Measurements from ENCODE around the gene ART4.

ART4 gene

GRCh38 chr12:14781563-14781962, 61.8 kb downstream of the ART4 start:
- peaks cover 50% of the 10 kb centered on the region for H3K27me3 ChIP-seq

GRCh38 chr12:14780859-14781258, 62.5 kb downstream of the ART4 start:
- Histone ChIP-seq H3K27ac (no peak overlapping the region), H3K27me3 (peaks cover 58% of the 10 kb centered on the region), H3K4me3 (ENCODE audit: low read depth in 1 of 2, low read length in 1 of 2) (no peak overlapping the region), H3K9me3 (no peaks in the 10 kb centered on the region), H3K4me1 (ENCODE audit: control insufficient read depth in 1 of 2, insufficient read depth in 1 of 2, low read depth in 1 of 2, low read length in 1 of 2) (peaks cover 0 to 1% of the 10 kb centered on the region in 2 experiments), H3K36me3 (peaks cover 4% of the 10 kb centered on the region)
- no peak for TF ChIP-seq CTCF (IDR thresholded peaks at IDR 0.05)

More at GRCh38 chr12:14781563-14781962, 61.8 kb downstream of the ART4 start:
- H3K36me3 ChIP-seq, result peaks cover 11% of the 10 kb centered on the region
- no peaks in the 10 kb centered on the region for H3K9me3 ChIP-seq
- H3K27ac ChIP-seq, result no peak overlapping the region
- H3K4me3 ChIP-seq (ENCODE audit: low read depth in 1 of 2, low read length in 1 of 2), result no peak overlapping the region
- no peaks in the 10 kb centered on the region for H3K4me1 ChIP-seq (ENCODE audit: control insufficient read depth in 1 of 2, insufficient read depth in 1 of 2, low read depth in 1 of 2, low read length in 1 of 2)
- TF ChIP-seq CTCF (IDR thresholded peaks at IDR 0.05), result no peak

- H3K9me3 ChIP-seq, result no peaks in the 10 kb centered on the region
- TF ChIP-seq CTCF (IDR thresholded peaks at IDR 0.05), result no peak
- peaks cover 10 to 11% of the 10 kb centered on the region in 2 experiments for H3K4me1 ChIP-seq (ENCODE audit: control insufficient read depth in 1 of 2, insufficient read depth in 1 of 2, low read depth in 1 of 2, low read length in 1 of 2)
- no peaks in the 10 kb centered on the region for H3K36me3 ChIP-seq
- no peak overlapping the region for H3K27ac ChIP-seq
- no peak overlapping the region for H3K4me3 ChIP-seq (ENCODE audit: low read depth in 1 of 2, low read length in 1 of 2)
- peaks cover 66% of the 10 kb centered on the region for H3K27me3 ChIP-seq
Measured at GRCh38 chr12:14779834-14780233, 63.5 kb downstream of the ART4 start.

GRCh38 chr12:14777271-14777670, 66.1 kb downstream of the ART4 start:
- no peak for TF ChIP-seq CTCF (IDR thresholded peaks at IDR 0.05)
- H3K27me3 ChIP-seq, result peaks cover 69% of the 10 kb centered on the region
- peaks cover 25 to 30% of the 10 kb centered on the region in 2 experiments for H3K4me1 ChIP-seq (ENCODE audit: control insufficient read depth in 1 of 2, insufficient read depth in 1 of 2, low read depth in 1 of 2, low read length in 1 of 2)
- H3K36me3 ChIP-seq, result no peaks in the 10 kb centered on the region
- no peak overlapping the region for H3K4me3 ChIP-seq (ENCODE audit: low read depth in 1 of 2, low read length in 1 of 2)
- no peaks in the 10 kb centered on the region for H3K9me3 ChIP-seq
- no peak overlapping the region for H3K27ac ChIP-seq

GRCh38 chr12:14776236-14776961, 66.9 kb downstream of the ART4 start:
- Histone ChIP-seq H3K4me3 (ENCODE audit: low read depth in 1 of 2, low read length in 1 of 2) (no peak overlapping the region), H3K4me1 (ENCODE audit: control insufficient read depth in 1 of 2, insufficient read depth in 1 of 2, low read depth in 1 of 2, low read length in 1 of 2) (peaks cover 33 to 39% of the 10 kb centered on the region in 2 experiments), H3K27me3 (peaks cover 65% of the 10 kb centered on the region), H3K9me3 (no peaks in the 10 kb centered on the region), H3K36me3 (no peaks in the 10 kb centered on the region), H3K27ac (no peak overlapping the region)
- TF ChIP-seq CTCF (IDR thresholded peaks at IDR 0.05), result no peak

All from neutrophil (primary cell).